Measurements from ENCODE around the gene HOXC9.

- TF ChIP-seq CTCF (IDR thresholded peaks at IDR 0.05): no peak
- TF ChIP-seq POLR2A (IDR thresholded peaks at IDR 0.05): no peak
These were observed 42.9 kb upstream of the HOXC9 start for GRCh38 chr12:53956914-53957536.
